Tibial nerve (tissue), 4 donors: Measurements from ENCODE around the gene AUTS2. TPM values are rescaled to one million over a fixed set of nuclear protein-coding genes. Genes with fewer than 3 reads are reported as not detected.

Experiments used
- DNase-seq, 2 donors: peaks; one replicate each; pipeline ENCODE4 v3.0.0-alpha.2; 2019; ENCODE audit warnings: low spot score in 2 of 2
- H3K27ac ChIP-seq, 4 donors: fragments of 200-600 bp; sonication (generic) in 3 of 4; one replicate each; pipeline ENCODE4 v1.5.1; 2017 to 2019; ENCODE audit warnings: mild to moderate bottlenecking in 1 of 4
- H3K27me3 ChIP-seq, 2 donors: fragments of 200-600 bp; sonication (generic) in 1 of 2; one replicate each; pipeline versions ENCODE4 v1.5.1 to v1.6.0; 2017 to 2019
- H3K36me3 ChIP-seq, 3 donors: fragments of 200-600 bp; sonication (generic); one replicate each; pipeline ENCODE4 v1.5.1; 2018 to 2019
- H3K4me1 ChIP-seq, 4 donors: fragments of 200-600 bp; sonication (generic) in 3 of 4; one replicate each; pipeline ENCODE4 v1.5.1; 2017 to 2019
- H3K4me3 ChIP-seq, 4 donors: fragments of 200-600 bp; sonication (generic) in 3 of 4; one replicate each; pipeline ENCODE4 v1.5.1; 2017 to 2019; ENCODE audit warnings: mild to moderate bottlenecking in 1 of 4, moderate library complexity in 1 of 4
- H3K9me3 ChIP-seq, 4 donors: fragments of 200-600 bp; sonication (generic) in 3 of 4; one replicate each; pipeline ENCODE4 v1.5.1; 2017 to 2019
- EP300 ChIP-seq, 2 donors: sonication (generic); formaldehyde crosslinking; IDR thresholded peaks; one replicate each; pipeline ENCODE4 v1.6.1; 2017; ENCODE audit warnings: antibody characterized with exemption in 2 of 2, mild to moderate bottlenecking in 1 of 2
- POLR2A ChIP-seq, 2 donors: fragments of 450-650 bp; IDR thresholded peaks; one replicate each; pipeline ENCODE4 v1.6.1; 2017; ENCODE audit warnings: antibody characterized with exemption in 2 of 2, mild to moderate bottlenecking in 2 of 2, moderate library complexity in 2 of 2
- WGBS, 2 donors: methylation state at CpG; one replicate each; pipeline ENCODE4 v1.1.5; 2018; 5-methylcytosine and 5-hydroxymethylcytosine counted together
- total RNA-seq, 4 donors: library from RNA; depleted of rRNA; stranded (reverse); fragments of >200 nt; gene quantifications; one replicate each; pipeline ENCODE4 v1.1.0, GENCODE V29; 2016
- TF ChIP-seq, protein P1 (sequence below), 5 experiments: fragments of 200-600 bp in 3 of 5; fragments of 450-650 bp in 2 of 5; sonication (generic) in 3 of 5; IDR thresholded peaks; one replicate each; pipeline ENCODE4 v1.5.1; 2016 to 2019; ENCODE audit warnings: antibody characterized with exemption in 5 of 5, mild to moderate bottlenecking in 3 of 5, moderate library complexity in 2 of 5

The AUTS2 gene
- total RNA-seq, 4 donors from 2014 or later: 56.6 to 87.9 (median 71.6) TPM

DNA sequence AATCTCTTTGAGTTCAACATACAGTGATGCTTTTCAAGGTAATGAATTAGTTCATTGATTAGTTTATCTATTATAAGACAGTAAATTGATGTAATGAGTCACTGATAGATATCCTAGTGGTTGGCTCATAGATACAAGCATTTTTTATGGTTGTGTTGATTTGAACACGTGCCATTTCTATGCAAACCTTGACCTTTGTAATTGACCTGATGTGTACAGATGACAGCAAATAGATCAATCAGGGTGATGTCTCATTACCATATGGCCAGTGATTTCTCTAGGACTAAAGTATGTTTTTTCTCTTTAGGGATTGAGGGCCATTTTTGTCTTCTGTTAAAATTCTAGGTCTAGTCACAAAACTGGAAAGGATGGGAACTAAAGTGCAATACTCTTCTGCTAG lies 773.4 kb downstream of the AUTS2 start:
- no peaks in the 10 kb centered on the region for H3K9me3 ChIP-seq
- H3K4me3 ChIP-seq: no peak overlapping the region
- H3K27ac ChIP-seq: no peak overlapping the region
- DNase-seq: no peak
- peaks cover 0 to 21% (median 6%) of the 10 kb centered on the region in 4 donors for H3K4me1 ChIP-seq
- H3K27me3 ChIP-seq: no peaks in the 10 kb centered on the region
- 70 to 75% methylated on average over 1 of the region's 1 CpG for WGBS, 2 donors
- TF ChIP-seq POLR2A (IDR thresholded peaks at IDR 0.05) (no peak), EP300 (IDR thresholded peaks at IDR 0.05) (no peak)
- TF ChIP-seq, protein P1, sequence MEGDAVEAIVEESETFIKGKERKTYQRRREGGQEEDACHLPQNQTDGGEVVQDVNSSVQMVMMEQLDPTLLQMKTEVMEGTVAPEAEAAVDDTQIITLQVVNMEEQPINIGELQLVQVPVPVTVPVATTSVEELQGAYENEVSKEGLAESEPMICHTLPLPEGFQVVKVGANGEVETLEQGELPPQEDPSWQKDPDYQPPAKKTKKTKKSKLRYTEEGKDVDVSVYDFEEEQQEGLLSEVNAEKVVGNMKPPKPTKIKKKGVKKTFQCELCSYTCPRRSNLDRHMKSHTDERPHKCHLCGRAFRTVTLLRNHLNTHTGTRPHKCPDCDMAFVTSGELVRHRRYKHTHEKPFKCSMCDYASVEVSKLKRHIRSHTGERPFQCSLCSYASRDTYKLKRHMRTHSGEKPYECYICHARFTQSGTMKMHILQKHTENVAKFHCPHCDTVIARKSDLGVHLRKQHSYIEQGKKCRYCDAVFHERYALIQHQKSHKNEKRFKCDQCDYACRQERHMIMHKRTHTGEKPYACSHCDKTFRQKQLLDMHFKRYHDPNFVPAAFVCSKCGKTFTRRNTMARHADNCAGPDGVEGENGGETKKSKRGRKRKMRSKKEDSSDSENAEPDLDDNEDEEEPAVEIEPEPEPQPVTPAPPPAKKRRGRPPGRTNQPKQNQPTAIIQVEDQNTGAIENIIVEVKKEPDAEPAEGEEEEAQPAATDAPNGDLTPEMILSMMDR (IDR thresholded peaks at IDR 0.05): no peak
- H3K36me3 ChIP-seq: no peaks in the 10 kb centered on the region

DNA sequence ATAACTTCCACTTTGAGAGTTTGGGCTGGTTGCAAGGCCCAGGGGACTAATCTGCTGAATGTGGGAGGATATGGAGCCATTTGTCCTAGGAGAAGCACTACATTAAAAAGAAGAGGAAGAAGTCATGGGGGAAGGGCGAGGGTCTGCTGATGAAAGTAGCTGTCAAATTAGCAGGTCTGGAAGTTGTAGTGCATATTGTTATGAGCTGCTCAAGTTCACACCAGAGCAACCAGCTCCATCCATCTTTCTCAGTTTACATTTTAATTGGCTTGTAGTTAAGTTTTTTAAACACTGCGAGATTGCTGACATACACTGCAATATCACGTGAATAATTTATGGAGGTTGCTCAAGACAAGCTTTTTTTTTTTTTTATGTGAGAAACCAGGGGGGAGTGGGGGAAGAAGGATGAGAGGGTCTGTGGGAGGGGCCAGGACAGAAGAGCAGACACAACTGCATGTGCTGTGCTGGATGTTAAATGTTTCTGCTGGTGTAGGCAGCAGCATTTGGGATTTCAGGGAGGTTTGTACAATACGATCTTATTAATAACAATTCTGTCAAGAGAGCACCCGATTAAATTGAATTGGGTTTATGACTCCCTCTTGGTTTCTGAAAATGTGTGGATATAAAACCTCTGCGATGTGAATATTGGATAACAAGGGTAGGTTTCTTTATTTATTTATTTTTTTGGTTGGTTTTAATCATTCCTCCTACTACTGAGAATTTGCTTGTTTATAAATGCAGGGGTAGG lies 774.7 kb downstream of the AUTS2 start:
- no peak for DNase-seq
- 72 to 74% methylated on average over 6 of the region's 6 CpGs for whole genome bisulfite sequencing, 2 donors

GRCh38 chr7:70374772-70375533 lies 776.7 kb downstream of the AUTS2 start:
- H3K27ac ChIP-seq: no peak overlapping the region
- no peak overlapping the region for H3K4me3 ChIP-seq
- no peaks in the 10 kb centered on the region for H3K36me3 ChIP-seq
- DNase-seq: no peak
- H3K27me3 ChIP-seq: no peaks in the 10 kb centered on the region
- WGBS, 2 donors: 88 to 90% methylated on average over 6 of the region's 6 CpGs
- no peak for TF ChIP-seq POLR2A (IDR thresholded peaks at IDR 0.05)
- TF ChIP-seq, protein P1 (IDR thresholded peaks at IDR 0.05): no peak
- TF ChIP-seq EP300 (IDR thresholded peaks at IDR 0.05): no peak
- peaks cover 0 to 3% (median 0%) of the 10 kb centered on the region in 4 donors for H3K9me3 ChIP-seq
- H3K4me1 ChIP-seq: peaks cover 0 to 34% (median 6%) of the 10 kb centered on the region in 4 donors

More for the DNA sequence above, 774.7 kb downstream of the AUTS2 start:
- Histone ChIP-seq H3K4me1 (peaks cover 0 to 25% (median 6%) of the 10 kb centered on the region in 4 donors), H3K4me3 (no peak overlapping the region), H3K27ac (no peak overlapping the region), H3K27me3 (no peaks in the 10 kb centered on the region), H3K36me3 (no peaks in the 10 kb centered on the region), H3K9me3 (peaks cover 0 to 2% (median 0%) of the 10 kb centered on the region in 4 donors)
- TF ChIP-seq EP300 (IDR thresholded peaks at IDR 0.05) (no peak), POLR2A (IDR thresholded peaks at IDR 0.05) (no peak)
- TF ChIP-seq, protein P1 (IDR thresholded peaks at IDR 0.05): no peak

GRCh38 chr7:70376561-70377031 lies 778.3 kb downstream of the AUTS2 start:
- Histone ChIP-seq H3K9me3 (peaks cover 0 to 3% (median 0%) of the 10 kb centered on the region in 4 donors), H3K27me3 (no peaks in the 10 kb centered on the region), H3K27ac (no peak overlapping the region), H3K36me3 (no peaks in the 10 kb centered on the region), H3K4me1 (peaks cover 0 to 41% (median 6%) of the 10 kb centered on the region in 4 donors), H3K4me3 (no peak overlapping the region)
- TF ChIP-seq, protein P1 (IDR thresholded peaks at IDR 0.05): no peak
- TF ChIP-seq POLR2A (IDR thresholded peaks at IDR 0.05): no peak
- TF ChIP-seq EP300 (IDR thresholded peaks at IDR 0.05): no peak
- WGBS, 2 donors: 50 to 53% methylated on average over 4 of the region's 4 CpGs
- no peak for DNase-seq

DNA sequence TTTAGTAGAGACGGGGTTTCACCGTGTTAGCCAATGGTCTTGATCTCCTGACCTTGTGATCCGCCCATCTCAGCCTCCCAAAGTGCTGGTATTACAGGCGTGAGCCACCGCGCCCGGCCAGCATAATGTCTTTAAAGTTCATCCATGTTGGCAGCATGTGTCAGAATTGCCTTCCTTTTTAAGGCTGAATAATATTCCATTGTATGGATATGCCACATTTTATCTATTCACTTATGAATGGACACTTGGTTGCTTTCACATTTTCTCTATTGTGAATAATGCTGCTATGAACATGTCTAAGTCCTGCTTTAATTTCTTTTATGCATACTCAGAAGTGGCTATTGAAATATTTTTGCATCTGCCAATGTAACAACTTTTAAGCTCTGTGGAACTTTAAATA lies 779.7 kb downstream of the AUTS2 start:
- H3K4me1 ChIP-seq: peaks cover 0 to 37% (median 6%) of the 10 kb centered on the region in 4 donors
- peaks cover 0 to 3% (median 0%) of the 10 kb centered on the region in 4 donors for H3K9me3 ChIP-seq
- 99 to 100% methylated on average over 7 of the region's 7 CpGs for WGBS, 2 donors
- H3K27me3 ChIP-seq: no peaks in the 10 kb centered on the region
- DNase-seq: no peak
- TF ChIP-seq, protein P1 (IDR thresholded peaks at IDR 0.05): no peak
- TF ChIP-seq EP300 (IDR thresholded peaks at IDR 0.05) (no peak), POLR2A (IDR thresholded peaks at IDR 0.05) (no peak)
- no peaks in the 10 kb centered on the region for H3K36me3 ChIP-seq
- H3K27ac ChIP-seq: no peak overlapping the region
- no peak overlapping the region for H3K4me3 ChIP-seq
